ENCODE data around the gene CDC42BPA. TPM values are rescaled to one million over a fixed set of nuclear protein-coding genes. Genes with fewer than 3 reads are reported as not detected.

The CDC42BPA gene
- total and polyA plus RNA-seq, 2 of the 13 experiments (the other 11 are each of a cell fraction or from before 2014, with no cell fraction given): 6.5 to 16.0 TPM

GRCh38 chr1:227219715-227220292 is 98.5 kb downstream of the CDC42BPA start:
- in situ Hi-C loops (cut with HindIII; ENCODE audit: extremely low pct_ligation_motif_present, low pct_unique_long_range_greater_than_20kb) (no loop called here), intact Hi-C loops (cut with micrococcal nuclease; ENCODE audit: unreplicated experiment) (no loop called here)
- ATAC-seq: no peak
- DNase-seq (ENCODE audit: low spot score): no peak
- 0 out of 2 replicates have a peak, but pooled peaks cover 3% of the 10 kb centered on the region for H4K20me1 ChIP-seq (ENCODE audit: insufficient read depth, low read length)
- no TSS peak for BruUV-seq (replicated peaks)
- no peak overlapping the region for H3K4me2 ChIP-seq (ENCODE audit: low read depth, low read length)
- no peaks in the 10 kb centered on the region; a peak in 1 of 5 replicates for H3K36me3 ChIP-seq (replicated peaks in 1 of 2; ENCODE audit: control insufficient read depth in 1 of 2, insufficient read depth in 2 of 2, low read length in 2 of 2)
- H3K27ac ChIP-seq (ENCODE audit: extremely low read length, insufficient read depth, low read length): no peak overlapping the region
- CTCF ChIA-PET (ENCODE audit: low intra/inter-chr PET ratio, low total read pairs): no interaction called here
- no peak overlapping the region for H3K4me3 ChIP-seq (replicated peaks in 1 of 3; ENCODE audit: insufficient read depth in 1 of 3, low read depth in 2 of 3, low read length in 3 of 3)
- TF ChIP-seq CBX1 (IDR thresholded peaks at IDR 0.05; ENCODE audit: low read depth): no peak
- TF ChIP-seq STAG1 (CRISPR knock-in tag; IDR thresholded peaks at IDR 0.05): 0 out of 2 replicates have a peak, but pooled peaks have one; percentile 8
- TF ChIP-seq FOXP4 (CRISPR knock-in tag; IDR thresholded peaks at IDR 0.05): no peak
- WGBS (ENCODE audit: low lambda C conversion rate): 100% methylated on average over 1 of the region's 1 CpG
- H3K9me3 ChIP-seq (ENCODE audit: low read length): no peaks in the 10 kb centered on the region
- FAIRE-seq: no peak
- no peaks in the 10 kb centered on the region for H3K27me3 ChIP-seq (ENCODE audit: control insufficient read depth in 1 of 2, insufficient read depth in 2 of 2, low read length in 2 of 2)
- no peak overlapping the region for H2AFZ ChIP-seq (ENCODE audit: low read length)
- no peaks in the 10 kb centered on the region for H3K79me2 ChIP-seq (ENCODE audit: insufficient read depth, low read length)
- peaks cover 9% of the 10 kb centered on the region for H3K4me1 ChIP-seq (ENCODE audit: insufficient read depth, low read length)
- POLR2A ChIA-PET: no interaction called here
- H3K9ac ChIP-seq (ENCODE audit: insufficient read depth, low read depth, low read length): no peak overlapping the region

- WGBS (ENCODE audit: low lambda C conversion rate): 95% methylated on average over 6 of the region's 6 CpGs
- Histone ChIP-seq H3K27ac (ENCODE audit: extremely low read length, insufficient read depth, low read length) (no peak overlapping the region), H3K79me2 (ENCODE audit: insufficient read depth, low read length) (no peaks in the 10 kb centered on the region), H3K9ac (ENCODE audit: insufficient read depth, low read depth, low read length) (no peak overlapping the region), H3K27me3 (ENCODE audit: control insufficient read depth in 1 of 2, insufficient read depth in 2 of 2, low read length in 2 of 2) (no peaks in the 10 kb centered on the region), H3K9me3 (ENCODE audit: low read length) (no peaks in the 10 kb centered on the region), H3K4me1 (ENCODE audit: insufficient read depth, low read length) (peaks cover 9% of the 10 kb centered on the region), H3K4me3 (replicated peaks in 1 of 3; ENCODE audit: insufficient read depth in 1 of 3, low read depth in 2 of 3, low read length in 3 of 3) (no peak overlapping the region), H3K4me2 (ENCODE audit: low read depth, low read length) (no peak overlapping the region), H4K20me1 (ENCODE audit: insufficient read depth, low read length) (0 out of 2 replicates have a peak, but pooled peaks cover 3% of the 10 kb centered on the region), H2AFZ (ENCODE audit: low read length) (no peak overlapping the region), H3K36me3 (replicated peaks in 1 of 2; ENCODE audit: control insufficient read depth in 1 of 2, insufficient read depth in 2 of 2, low read length in 2 of 2) (no peaks in the 10 kb centered on the region; a peak in 1 of 5 replicates)
- ChIA-PET POLR2A (no interaction called here), CTCF (ENCODE audit: low intra/inter-chr PET ratio, low total read pairs) (no interaction called here)
- no TSS peak for BruUV-seq (replicated peaks)
- intact Hi-C loops (cut with micrococcal nuclease; ENCODE audit: unreplicated experiment): no loop called here
- FAIRE-seq (no peak), ATAC-seq (no peak), DNase-seq (ENCODE audit: low spot score) (no peak)
- in situ Hi-C loops (cut with HindIII; ENCODE audit: extremely low pct_ligation_motif_present, low pct_unique_long_range_greater_than_20kb): no loop called here
- TF ChIP-seq HNF4G (IDR thresholded peaks at IDR 0.05; ENCODE audit: borderline replicate concordance, low read depth, low read length): no peak
- no peak for TF ChIP-seq HNF4G (CRISPR knock-in tag; IDR thresholded peaks at IDR 0.05; ENCODE audit: borderline replicate concordance, low read depth)
- TF ChIP-seq ZNF230 (CRISPR knock-in tag; IDR thresholded peaks at IDR 0.05): no peak
- no peak for TF ChIP-seq NFE2L2 (IDR thresholded peaks at IDR 0.05; ENCODE audit: low read length)
- TF ChIP-seq SYNCRIP (IDR thresholded peaks at IDR 0.05; ENCODE audit: insufficient read depth, low read depth, low read length): no peak
- no peak for TF ChIP-seq GPBP1L1 (CRISPR knock-in tag; IDR thresholded peaks at IDR 0.05)
- no peak for TF ChIP-seq ZNF546 (CRISPR knock-in tag; conservative IDR thresholded peaks at IDR 0.05)
- no peak for TF ChIP-seq SMAD9 (CRISPR knock-in tag; IDR thresholded peaks at IDR 0.05)
- TF ChIP-seq, protein P1, sequence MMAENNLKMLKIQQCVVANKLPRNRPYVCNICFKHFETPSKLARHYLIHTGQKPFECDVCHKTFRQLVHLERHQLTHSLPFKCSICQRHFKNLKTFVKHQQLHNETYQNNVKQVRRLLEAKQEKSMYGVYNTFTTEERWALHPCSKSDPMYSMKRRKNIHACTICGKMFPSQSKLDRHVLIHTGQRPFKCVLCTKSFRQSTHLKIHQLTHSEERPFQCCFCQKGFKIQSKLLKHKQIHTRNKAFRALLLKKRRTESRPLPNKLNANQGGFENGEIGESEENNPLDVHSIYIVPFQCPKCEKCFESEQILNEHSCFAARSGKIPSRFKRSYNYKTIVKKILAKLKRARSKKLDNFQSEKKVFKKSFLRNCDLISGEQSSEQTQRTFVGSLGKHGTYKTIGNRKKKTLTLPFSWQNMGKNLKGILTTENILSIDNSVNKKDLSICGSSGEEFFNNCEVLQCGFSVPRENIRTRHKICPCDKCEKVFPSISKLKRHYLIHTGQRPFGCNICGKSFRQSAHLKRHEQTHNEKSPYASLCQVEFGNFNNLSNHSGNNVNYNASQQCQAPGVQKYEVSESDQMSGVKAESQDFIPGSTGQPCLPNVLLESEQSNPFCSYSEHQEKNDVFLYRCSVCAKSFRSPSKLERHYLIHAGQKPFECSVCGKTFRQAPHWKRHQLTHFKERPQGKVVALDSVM (CRISPR knock-in tag; IDR thresholded peaks at IDR 0.05): no peak
Measured at GRCh38 chr1:227218870-227219573, 99.3 kb downstream of the CDC42BPA start.
